Measurements from ENCODE around the gene ECHS1.
A peak's percentile ranks its signal among the peaks of the same experiment; 100 is the strongest.

The ECHS1 gene

GRCh38 chr10:133318494-133319127, 54.5 kb downstream of the ECHS1 start:
- peak; percentile 27 for DNase-seq

GRCh38 chr10:133316732-133317131, 56.4 kb downstream of the ECHS1 start:
- DNase-seq, result no peak

- no peak for DNase-seq
These were observed 56.9 kb downstream of the ECHS1 start for GRCh38 chr10:133316266-133316665.

- peak; percentile 24 for DNase-seq
These were observed 57.3 kb downstream of the ECHS1 start for GRCh38 chr10:133315847-133316246.

GRCh38 chr10:133314911-133315310, 58.2 kb downstream of the ECHS1 start:
- DNase-seq, result no peak

GRCh38 chr10:133313192-133313591, 60.0 kb downstream of the ECHS1 start:
- DNase-seq, result no peak

GRCh38 chr10:133312769-133313145, 60.4 kb downstream of the ECHS1 start:
- DNase-seq, result no peak

Data from HCEC 1CT (cell line).